SJSA1 (cell line): Measurements from ENCODE around the gene TRIB2. TPM values are rescaled to one million over a fixed set of nuclear protein-coding genes. Genes with fewer than 3 reads are reported as not detected.

ENCODE experiments used
- DNase-seq, 2 experiments: peaks; one replicate each; pipeline ENCODE4 v3.0.0-alpha.2; 2015 to 2020; ENCODE audit warnings: low spot score in 2 of 2, low read depth in 1 of 2
- H3K27ac ChIP-seq: fragments of 250-450 bp; sonication (Bioruptor Pico); 2 replicates; pipeline ENCODE4 v1.5.1; 2020; ENCODE audit warnings: mild to moderate bottlenecking, moderate library complexity
- H3K27me3 ChIP-seq: fragments of 250-450 bp; sonication (Bioruptor Pico); replicated peaks from 2 replicates; pipeline ENCODE4 v1.5.1; 2020; ENCODE audit warnings: mild to moderate bottlenecking, moderate library complexity
- H3K36me3 ChIP-seq: fragments of 250-450 bp; sonication (Bioruptor Pico); 2 replicates; pipeline ENCODE4 v1.5.1; 2020; ENCODE audit warnings: mild to moderate bottlenecking
- H3K4me1 ChIP-seq: fragments of 250-450 bp; sonication (Bioruptor Pico); replicated peaks from 2 replicates; pipeline ENCODE4 v1.6.1; 2021; ENCODE audit warnings: mild to moderate bottlenecking
- H3K4me3 ChIP-seq: fragments of 250-450 bp; sonication (Bioruptor Pico); 2 replicates; pipeline ENCODE4 v1.5.1; 2020; ENCODE audit warnings: mild to moderate bottlenecking
- H3K9me3 ChIP-seq: fragments of 250-450 bp; sonication (Bioruptor Pico); replicated peaks from 2 replicates; pipeline ENCODE4 v1.5.1; 2020; ENCODE audit warnings: mild to moderate bottlenecking
- total RNA-seq: library from RNA; depleted of rRNA; stranded (reverse); fragments of >200 nt; shearing (Covaris generic); gene quantifications from 2 replicates; pipeline ENCODE4 v1.2.3, GENCODE V29; 2014

TRIB2 gene
- total RNA-seq, 1 experiment from 2014 or later: 36.9 TPM

DNA sequence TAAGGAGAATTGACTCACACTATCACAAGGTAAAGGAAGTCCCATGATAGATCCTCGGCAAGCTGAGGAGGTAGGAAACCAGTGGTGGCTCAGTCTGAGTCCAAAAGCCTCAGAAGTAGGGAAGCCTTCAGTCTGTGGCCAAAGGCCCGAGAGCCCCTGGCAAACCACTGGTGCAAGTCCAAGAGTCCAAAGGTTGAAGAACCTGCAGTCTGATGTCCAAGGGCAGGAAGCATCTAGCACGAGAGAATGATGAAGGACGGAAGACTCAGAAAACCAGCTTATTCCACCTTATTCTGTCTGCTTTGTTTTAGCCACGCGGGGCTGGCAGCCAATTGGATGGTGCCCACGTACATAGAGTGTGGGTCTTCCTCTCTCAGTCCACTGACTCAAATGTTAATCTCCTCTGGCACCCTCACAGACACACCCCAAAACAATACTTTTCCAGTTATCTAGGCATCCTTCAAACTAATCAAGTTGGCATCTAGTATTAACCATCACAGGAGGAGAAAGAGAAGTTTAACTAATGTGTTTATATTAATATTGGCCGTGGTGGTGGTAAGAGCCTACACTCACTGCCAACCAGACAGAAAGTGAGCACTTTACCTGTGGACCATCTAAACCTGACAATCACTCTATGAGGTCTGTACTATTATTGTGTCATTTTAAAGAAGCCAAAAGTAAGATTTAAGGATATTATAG is 8.1 kb upstream of the TRIB2 start:
- Histone ChIP-seq H3K4me1 (no peaks in the 10 kb centered on the region), H3K9me3 (no peaks in the 10 kb centered on the region), H3K4me3 (no peak overlapping the region), H3K27ac (no peak overlapping the region), H3K36me3 (no peaks in the 10 kb centered on the region), H3K27me3 (no peaks in the 10 kb centered on the region)
- no peak for DNase-seq

DNA sequence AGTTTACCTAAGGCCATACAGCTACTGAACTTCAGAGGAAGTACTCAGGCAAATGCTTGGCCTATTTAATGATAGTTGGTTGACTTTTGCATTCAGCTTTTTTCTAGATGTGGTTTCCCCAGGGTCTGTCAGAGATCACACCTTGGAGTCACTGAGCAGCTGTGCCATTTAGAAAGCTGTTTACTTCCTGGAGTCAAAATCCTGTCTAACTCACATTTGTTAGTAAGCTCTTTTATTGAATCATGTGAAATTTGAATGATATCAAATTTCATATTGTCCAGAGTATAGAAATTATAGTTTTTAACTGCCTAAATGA is 7.6 kb upstream of the TRIB2 start:
- Histone ChIP-seq H3K4me3 (no peak overlapping the region), H3K36me3 (no peaks in the 10 kb centered on the region), H3K4me1 (peaks cover 2% of the 10 kb centered on the region), H3K27ac (no peak overlapping the region), H3K27me3 (no peaks in the 10 kb centered on the region), H3K9me3 (no peaks in the 10 kb centered on the region)
- no peak for DNase-seq

DNA sequence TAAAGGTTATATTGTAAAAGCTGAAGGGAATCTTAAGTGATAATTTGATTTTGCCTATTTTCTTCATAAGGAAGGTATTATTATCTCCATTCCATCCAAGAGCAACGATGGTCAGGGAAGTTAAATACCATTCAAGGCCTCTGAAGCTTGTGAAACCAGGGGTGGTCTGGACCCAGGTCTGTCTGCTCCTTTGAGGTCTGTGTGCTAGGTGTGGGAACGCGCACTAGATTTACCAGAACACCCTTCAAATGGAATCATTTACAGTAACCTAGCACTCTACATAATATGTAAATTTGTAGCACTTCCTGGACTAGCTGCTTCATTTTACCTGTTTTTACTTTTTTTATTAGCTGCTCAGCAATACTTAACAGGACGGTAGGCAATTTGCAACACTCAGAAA is 6.4 kb upstream of the TRIB2 start:
- Histone ChIP-seq H3K36me3 (no peaks in the 10 kb centered on the region), H3K27me3 (no peaks in the 10 kb centered on the region)

GRCh38 chr2:12711339-12711738 is 5.4 kb upstream of the TRIB2 start:
- DNase-seq: no peak
- Histone ChIP-seq H3K9me3 (no peaks in the 10 kb centered on the region), H3K27me3 (no peaks in the 10 kb centered on the region), H3K36me3 (no peaks in the 10 kb centered on the region), H3K4me3 (no peak overlapping the region), H3K27ac (no peak overlapping the region), H3K4me1 (peaks cover 24% of the 10 kb centered on the region)

More for the DNA sequence above, 6.4 kb upstream of the TRIB2 start:
- H3K9me3 ChIP-seq: no peaks in the 10 kb centered on the region
- H3K4me3 ChIP-seq: no peak overlapping the region
- H3K4me1 ChIP-seq: peaks cover 13% of the 10 kb centered on the region
- no peak for DNase-seq
- H3K27ac ChIP-seq: no peak overlapping the region

- H3K27ac ChIP-seq: no peak overlapping the region
- H3K9me3 ChIP-seq: no peaks in the 10 kb centered on the region
- peaks cover 25% of the 10 kb centered on the region for H3K4me1 ChIP-seq
- no peak overlapping the region for H3K4me3 ChIP-seq
- DNase-seq: no peak
- no peaks in the 10 kb centered on the region for H3K27me3 ChIP-seq
- H3K36me3 ChIP-seq: peaks cover 7% of the 10 kb centered on the region; the same call in 1 of the 2 replicates
Measured at GRCh38 chr2:12712881-12713280, 3.9 kb upstream of the TRIB2 start.

GRCh38 chr2:12714391-12715221 is 2.1 kb upstream of the TRIB2 start:
- Histone ChIP-seq H3K9me3 (no peaks in the 10 kb centered on the region), H3K4me1 (peaks cover 26% of the 10 kb centered on the region), H3K4me3 (no peak overlapping the region), H3K27ac (peak overlapping the region; percentile 79), H3K27me3 (no peaks in the 10 kb centered on the region), H3K36me3 (peaks cover 8% of the 10 kb centered on the region; the same call in 1 of the 2 replicates)
- DNase-seq: peak; percentile 72 to 90

DNA sequence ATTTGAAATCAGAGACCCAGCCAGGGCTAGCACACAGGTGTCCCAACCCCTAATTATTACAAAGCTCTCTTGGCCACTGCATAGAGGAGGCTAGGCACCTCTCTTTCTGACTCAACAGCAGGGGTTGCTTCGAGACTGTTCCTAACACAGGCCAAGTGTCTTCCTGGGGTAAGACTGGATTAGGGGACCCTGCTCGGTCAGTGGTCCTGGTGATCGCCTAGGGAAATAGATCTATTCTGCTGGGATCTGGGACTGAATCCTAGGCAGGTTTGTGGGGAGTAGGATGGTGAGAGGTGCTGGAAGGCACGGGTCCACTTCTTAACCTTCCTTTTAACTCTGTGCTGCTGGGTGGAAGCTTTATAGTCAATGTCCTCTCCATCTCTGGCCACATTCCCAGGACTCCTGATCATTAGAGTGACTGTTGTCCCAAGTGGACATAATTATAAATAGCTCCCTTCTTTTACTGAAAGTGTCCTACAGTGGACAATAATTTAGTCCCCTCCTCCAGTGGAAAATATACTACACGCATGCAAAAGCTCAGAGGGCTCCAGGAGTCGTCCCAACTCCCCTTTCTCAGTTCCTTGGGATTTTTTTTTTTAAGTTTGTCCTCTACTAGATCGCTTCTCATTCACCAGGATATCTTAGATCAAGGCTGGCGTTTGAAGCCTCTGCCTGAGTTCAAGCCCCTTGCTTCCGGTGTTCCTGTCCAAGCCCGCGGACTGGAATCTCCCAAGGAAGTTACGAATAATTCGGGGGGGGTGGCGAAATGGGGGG is 1.3 kb upstream of the TRIB2 start:
- H3K4me3 ChIP-seq: no peak overlapping the region
- no peak for DNase-seq
- peaks cover 8% of the 10 kb centered on the region for H3K36me3 ChIP-seq
- H3K4me1 ChIP-seq: peaks cover 34% of the 10 kb centered on the region
- H3K27me3 ChIP-seq: no peaks in the 10 kb centered on the region
- peak overlapping the region; percentile 79 for H3K27ac ChIP-seq
- H3K9me3 ChIP-seq: no peaks in the 10 kb centered on the region

DNA sequence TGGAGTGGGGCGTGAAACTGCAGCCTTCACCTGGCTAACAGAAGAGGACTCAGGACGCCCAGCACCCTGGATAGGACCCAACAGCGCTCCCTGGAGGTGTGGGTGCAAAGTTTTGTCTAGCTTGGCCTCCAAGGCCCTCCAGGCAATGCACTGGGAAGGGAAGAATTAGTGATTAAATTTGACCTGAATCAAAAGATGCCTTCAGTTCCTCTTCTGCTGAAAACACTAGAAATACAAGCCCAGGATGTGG is 779 bp upstream of the TRIB2 start:
- H3K27ac ChIP-seq: peak overlapping the region; percentile 79

GRCh38 chr2:12717191-12718014 is 667 bp downstream of the TRIB2 start:
- peak; percentile 69 to 85 for DNase-seq
- H3K36me3 ChIP-seq: peaks cover 8% of the 10 kb centered on the region
- peaks cover 54% of the 10 kb centered on the region for H3K4me1 ChIP-seq
- H3K9me3 ChIP-seq: no peaks in the 10 kb centered on the region
- peak overlapping the region; percentile 67 for H3K27ac ChIP-seq
- peak overlapping the region; percentile 79 for H3K4me3 ChIP-seq
- H3K27me3 ChIP-seq: no peaks in the 10 kb centered on the region

More for the DNA sequence above, 779 bp upstream of the TRIB2 start:
- Histone ChIP-seq H3K4me1 (peaks cover 39% of the 10 kb centered on the region), H3K36me3 (peaks cover 8% of the 10 kb centered on the region), H3K9me3 (no peaks in the 10 kb centered on the region), H3K27me3 (no peaks in the 10 kb centered on the region), H3K4me3 (peak overlapping the region; percentile 79)
- peak in 1 of 2 experiments; percentile 59 for DNase-seq

DNA sequence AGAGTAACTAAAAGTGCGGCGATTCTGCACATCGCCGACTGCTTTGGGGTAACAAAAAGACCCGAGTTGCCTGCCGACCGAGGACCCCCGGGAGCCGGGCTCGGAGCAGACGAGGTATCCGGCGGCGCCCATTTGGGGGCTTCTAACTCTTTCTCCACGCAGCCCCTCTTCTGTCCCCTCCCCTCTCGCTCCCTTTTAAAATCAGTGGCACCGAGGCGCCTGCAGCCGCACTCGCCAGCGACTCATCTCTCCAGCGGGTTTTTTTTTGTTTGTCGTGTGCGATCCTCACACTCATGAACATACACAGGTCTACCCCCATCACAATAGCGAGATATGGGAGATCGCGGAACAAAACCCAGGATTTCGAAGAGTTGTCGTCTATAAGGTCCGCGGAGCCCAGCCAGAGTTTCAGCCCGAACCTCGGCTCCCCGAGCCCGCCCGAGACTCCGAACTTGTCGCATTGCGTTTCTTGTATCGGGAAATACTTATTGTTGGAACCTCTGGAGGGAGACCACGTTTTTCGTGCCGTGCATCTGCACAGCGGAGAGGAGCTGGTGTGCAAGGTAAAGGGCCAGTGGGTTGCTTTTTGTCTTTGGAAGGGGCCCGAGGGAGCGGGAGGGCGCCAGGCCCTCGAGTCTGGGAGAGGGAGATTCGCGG is 1.4 kb downstream of the TRIB2 start:
- DNase-seq: peak in 1 of 2 experiments; percentile 68
- Histone ChIP-seq H3K4me1 (peaks cover 57% of the 10 kb centered on the region), H3K27me3 (no peaks in the 10 kb centered on the region), H3K4me3 (peak overlapping the region; percentile 79), H3K27ac (peak overlapping the region; percentile 67; the same call in 1 of the 2 replicates), H3K36me3 (peaks cover 10% of the 10 kb centered on the region), H3K9me3 (no peaks in the 10 kb centered on the region)

DNA sequence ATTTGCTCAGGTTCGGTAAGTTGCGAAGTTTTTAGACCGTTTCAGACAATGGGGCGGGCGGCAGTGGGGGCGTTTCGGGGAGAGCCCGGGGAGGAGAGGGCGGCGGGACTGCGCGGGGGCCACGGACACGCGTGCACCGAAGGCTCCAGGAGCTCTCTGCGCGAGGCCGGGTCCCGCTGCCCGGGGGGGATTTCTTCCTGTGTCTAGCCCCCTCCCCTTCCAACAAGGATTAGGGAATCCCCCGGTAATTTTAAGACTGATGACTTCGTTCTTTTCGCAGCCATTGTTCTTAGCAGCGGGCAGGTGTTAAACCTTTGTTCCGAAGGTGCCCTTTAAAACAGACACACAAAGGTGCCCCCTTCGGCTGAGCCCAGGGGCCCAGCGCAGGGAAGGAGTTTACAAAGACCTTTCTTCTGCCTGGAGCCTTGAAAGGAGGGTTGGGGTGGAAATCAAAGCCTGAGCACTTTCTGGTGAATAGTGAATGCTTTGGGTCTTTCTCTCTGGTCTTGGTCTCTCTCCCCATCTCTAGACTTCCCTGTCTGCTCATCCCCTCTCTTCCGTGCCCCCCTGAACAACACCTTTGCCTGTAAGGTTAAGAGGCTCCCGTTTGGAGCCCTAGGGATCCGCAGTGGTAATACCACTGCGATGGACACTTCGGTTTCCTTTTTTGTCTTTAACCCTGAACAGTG is 2.1 kb downstream of the TRIB2 start:
- Histone ChIP-seq H3K4me1 (peaks cover 57% of the 10 kb centered on the region), H3K27me3 (no peaks in the 10 kb centered on the region), H3K27ac (peak overlapping the region; percentile 18; the same call in 1 of the 2 replicates), H3K4me3 (peak overlapping the region; percentile 79), H3K36me3 (peaks cover 17% of the 10 kb centered on the region), H3K9me3 (no peaks in the 10 kb centered on the region)
- peak in 1 of 2 experiments; percentile 50 for DNase-seq

- no peaks in the 10 kb centered on the region for H3K27me3 ChIP-seq
- no peaks in the 10 kb centered on the region for H3K9me3 ChIP-seq
- peaks cover 25% of the 10 kb centered on the region for H3K36me3 ChIP-seq
- peak in 1 of 2 experiments; percentile 50 for DNase-seq
- peak overlapping the region; percentile 4; the same call in 1 of the 2 replicates for H3K27ac ChIP-seq
- peaks cover 50% of the 10 kb centered on the region for H3K4me1 ChIP-seq
- peak overlapping the region; percentile 79 for H3K4me3 ChIP-seq
Measured at GRCh38 chr2:12719400-12720277, 2.9 kb downstream of the TRIB2 start.
